HTERT RPE-1 (cell line): Measurements from ENCODE around the gene LMF2.
"Not testable (repeated sequence)": the region's sequence is repeated elsewhere in the genome, so short reads cannot be mapped to it uniquely, and the experiment has no call there.

ENCODE experiments used
- in situ Hi-C: fragments of 300-500 bp; cut with MboI; formaldehyde crosslinking; loops from 4 replicates; pipeline ENCODE4 v1.14.3; 2020; ENCODE audit warnings: low sequenced_read_pairs

Gene LMF2

GRCh38 chr22:50507421-50507990 is at the start of gene LMF2:
Gene LMF2 (minus strand): TSS chr22:50507702. CDS start chr22:50507675, 27 bp downstream.
- in situ Hi-C loops: no loop called here

- in situ Hi-C loops: no loop called here
Measured at GRCh38 chr22:50556703-50557102, 49.2 kb upstream of the LMF2 start.

- in situ Hi-C loops: no loop called here
Measured at GRCh38 chr22:50553310-50553709, 45.8 kb upstream of the LMF2 start.

- in situ Hi-C loops: no loop called here
Measured at GRCh38 chr22:50551160-50551752, 43.8 kb upstream of the LMF2 start.

GRCh38 chr22:50550395-50550794 is 42.9 kb upstream of the LMF2 start:
- in situ Hi-C loops: no loop called here

- in situ Hi-C loops: no loop called here
Measured at GRCh38 chr22:50548921-50549790, 41.7 kb upstream of the LMF2 start.

- in situ Hi-C loops: no loop called here
Measured at GRCh38 chr22:50548040-50548920, 40.8 kb upstream of the LMF2 start.

GRCh38 chr22:50547263-50547985 is 39.9 kb upstream of the LMF2 start:
- in situ Hi-C loops: no loop called here

GRCh38 chr22:50546326-50547262 is 39.1 kb upstream of the LMF2 start:
- in situ Hi-C loops: no loop called here

GRCh38 chr22:50545522-50546325 is 38.2 kb upstream of the LMF2 start, which contains the start of gene KLHDC7B:
Gene KLHDC7B (plus strand): TSS chr22:50545899. CDS start chr22:50546244, 345 bp downstream.
- in situ Hi-C loops: no loop called here

GRCh38 chr22:50544746-50545253 is 37.3 kb upstream of the LMF2 start:
- in situ Hi-C loops: no loop called here

GRCh38 chr22:50544078-50544745 is 36.7 kb upstream of the LMF2 start:
- in situ Hi-C loops: no loop called here

GRCh38 chr22:50542416-50542927 is 35.0 kb upstream of the LMF2 start:
- in situ Hi-C loops: no loop called here

GRCh38 chr22:50541667-50542026 is 34.1 kb upstream of the LMF2 start:
- in situ Hi-C loops: not testable (repeated sequence)

- in situ Hi-C loops: no loop called here
Measured at GRCh38 chr22:50540381-50540780, 32.9 kb upstream of the LMF2 start.

- in situ Hi-C loops: no loop called here
Measured at GRCh38 chr22:50537765-50538164, 30.3 kb upstream of the LMF2 start.

GRCh38 chr22:50536226-50536625 is 28.7 kb upstream of the LMF2 start:
- in situ Hi-C loops: no loop called here
